Pancreas (tissue), 10 donors: Measurements from ENCODE around the gene AUTS2. TPM values are rescaled to one million over a fixed set of nuclear protein-coding genes. Genes with fewer than 3 reads are reported as not detected.

Experiments
- ATAC-seq, 4 donors: fragments of 200-7000 bp; cut with Tn5 transposase; one replicate each; pipeline versions ENCODE4 v1.8.0 to v1.9.1; 2020; ENCODE audit warnings: mild to moderate bottlenecking in 4 of 4, moderate library complexity in 4 of 4
- DNase-seq, 6 donors: peaks; one replicate each; pipeline ENCODE4 v3.0.0-alpha.2; 2020
- FAIRE-seq: peaks from 2 replicates; lab custom pipeline; 2012; peaks lifted over from hg19 to GRCh38; lab: Jason Lieb, UNC
- H3K27ac ChIP-seq, 4 donors: fragments of 200-600 bp; sonication (generic); 1 replicate in 3 of 4; 2 replicates in 1 of 4; pipeline versions ENCODE4 v1.5.0 to v1.8.0; 2020
- H3K27me3 ChIP-seq, 4 donors: fragments of 200-600 bp; one replicate each; pipeline ENCODE4 v1.8.0; 2021
- H3K36me3 ChIP-seq, 3 donors: fragments of 200-600 bp; sonication (generic) in 1 of 3; one replicate each; pipeline versions ENCODE4 v1.5.0 to v1.8.0; 2020 to 2021
- H3K4me1 ChIP-seq, 3 donors: fragments of 200-600 bp; one replicate each; pipeline ENCODE4 v1.8.0; 2021
- H3K4me3 ChIP-seq, 4 donors: fragments of 200-600 bp; sonication (generic) in 2 of 4; one replicate each; pipeline versions ENCODE4 v1.5.0 to v1.8.0; 2020 to 2021
- H3K9me3 ChIP-seq, 4 donors: fragments of 200-600 bp; one replicate each; pipeline ENCODE4 v1.8.0; 2021
- CTCF ChIP-seq, 4 donors: fragments of 200-600 bp; sonication (generic) in 3 of 4; IDR thresholded peaks; one replicate each; pipeline versions ENCODE4 v1.5.0 to v1.8.0; 2021; ENCODE audit warnings: antibody characterized with exemption in 4 of 4
- WGBS, 2 donors: extraction: QIAGEN DNeasy Blood & Tissue Kit; methylation state at CpG; one replicate each; pipeline ENCODE4 v1.1.7; 2013; 5-methylcytosine and 5-hydroxymethylcytosine counted together
- intact Hi-C, 3 donors: fragments of 100-400 bp; cut with DNase I; formaldehyde crosslinking; loops; one replicate each; pipeline versions ENCODE4 v1.11.1 to v1.14.2; 2022
- polyA plus RNA-seq, 2 donors: library from polyadenylated mRNA; stranded (reverse); fragments of 200-250 nt; gene quantifications; one replicate each; pipeline ENCODE4 v1.2.3, GENCODE V29; 2013
- total RNA-seq, 6 donors: library from RNA; stranded (reverse); fragmentation: NEBNext Ultra II Directional in 4 of 6; extraction: Animal tissue kit (Norgen Biotek cat#: 25700) in 4 of 6; gene quantifications; one replicate each; pipeline versions ENCODE4 v1.2.1 to v1.2.4, GENCODE V29; 2021 to 2023
- donor health status: healthy with polysubstance abuse.
- donor health status: DM: no; HTN: no; CAD: no; lungs with moderate emphysema.
- donor health status: DM: no; HTN: no; CAD: no.
- donor health status: control.
- donor health status: control.
- donor health status: Bipolar disorder and iron deficiency.
- donor health status: DM: yes; HTN: yes; CAD: no.
- donor health status: DM: no; HTN: no; CAD: no.
- donor health status: DM: no; HTN: no; CAD: no.
- donor health status: DM: yes; HTN: yes; CAD: no.

AUTS2 gene
- total and polyA plus RNA-seq, 8 donors = 5.8 to 16.8 (median 9.9) TPM

GRCh38 chr7:69935107-69935506, 336.8 kb downstream of the AUTS2 start:
- H3K27me3 ChIP-seq = no peaks in the 10 kb centered on the region
- H3K9me3 ChIP-seq = no peaks in the 10 kb centered on the region
- intact Hi-C loops = no loop called here
- TF ChIP-seq CTCF (IDR thresholded peaks at IDR 0.05) = no peak
- DNase-seq (no peak), FAIRE-seq (no peak), ATAC-seq (no peak)
- H3K27ac ChIP-seq = no peak overlapping the region
- no peaks in the 10 kb centered on the region for H3K4me1 ChIP-seq
- no peak overlapping the region for H3K4me3 ChIP-seq
- 56 to 86% methylated on average over 2 of the region's 2 CpGs for WGBS, 2 donors
- no peaks in the 10 kb centered on the region for H3K36me3 ChIP-seq

- H3K9me3 ChIP-seq = no peaks in the 10 kb centered on the region
- ATAC-seq (no peak), FAIRE-seq (no peak), DNase-seq (no peak)
- no peak for TF ChIP-seq CTCF (IDR thresholded peaks at IDR 0.05)
- no peaks in the 10 kb centered on the region for H3K36me3 ChIP-seq
- intact Hi-C loops = no loop called here
- no peak overlapping the region for H3K4me3 ChIP-seq
- H3K4me1 ChIP-seq = no peaks in the 10 kb centered on the region
- WGBS, 2 donors = 76 to 78% methylated on average over 4 of the region's 4 CpGs
- H3K27me3 ChIP-seq = no peaks in the 10 kb centered on the region
- no peak overlapping the region for H3K27ac ChIP-seq
These were observed 338.8 kb downstream of the AUTS2 start for GRCh38 chr7:69937097-69937496.

GRCh38 chr7:69939317-69939716, 341.0 kb downstream of the AUTS2 start:
- FAIRE-seq (no peak), ATAC-seq (no peak), DNase-seq (no peak)
- Histone ChIP-seq H3K4me3 (no peak overlapping the region), H3K9me3 (no peaks in the 10 kb centered on the region), H3K4me1 (no peaks in the 10 kb centered on the region), H3K36me3 (no peaks in the 10 kb centered on the region), H3K27me3 (no peaks in the 10 kb centered on the region), H3K27ac (no peak overlapping the region)
- intact Hi-C loops = no loop called here
- 71 to 93% methylated on average over 1 of the region's 1 CpG for WGBS, 2 donors
- no peak for TF ChIP-seq CTCF (IDR thresholded peaks at IDR 0.05)

GRCh38 chr7:69941077-69941651, 342.9 kb downstream of the AUTS2 start:
- Histone ChIP-seq H3K4me3 (no peak overlapping the region), H3K36me3 (no peaks in the 10 kb centered on the region), H3K4me1 (no peaks in the 10 kb centered on the region), H3K27ac (no peak overlapping the region), H3K27me3 (no peaks in the 10 kb centered on the region), H3K9me3 (no peaks in the 10 kb centered on the region)
- 75 to 84% methylated on average over 7 of the region's 7 CpGs for WGBS, 2 donors
- intact Hi-C loops = no loop called here
- FAIRE-seq = no peak
- no peak for DNase-seq
- no peak for ATAC-seq
- no peak for TF ChIP-seq CTCF (IDR thresholded peaks at IDR 0.05)

- Histone ChIP-seq H3K9me3 (no peaks in the 10 kb centered on the region), H3K27ac (no peak overlapping the region), H3K36me3 (no peaks in the 10 kb centered on the region), H3K4me1 (no peaks in the 10 kb centered on the region), H3K27me3 (no peaks in the 10 kb centered on the region), H3K4me3 (no peak overlapping the region)
- no peak for TF ChIP-seq CTCF (IDR thresholded peaks at IDR 0.05)
- DNase-seq = no peak
- WGBS, 2 donors = 36 to 47% methylated on average over 1 of the region's 1 CpG
- intact Hi-C loops = no loop called here
- ATAC-seq = no peak
- no peak for FAIRE-seq
These were observed 344.3 kb downstream of the AUTS2 start for GRCh38 chr7:69942573-69942972.
